GM12878 (cell line): ENCODE results near the gene ERP44. TPM values are rescaled to one million over a fixed set of nuclear protein-coding genes. Genes with fewer than 3 reads are reported as not detected.

ENCODE experiments used
- ATAC-seq: fragments of 200-7000 bp; cut with Tn5 transposase; 3 replicates; pipeline ENCODE4 v1.9.1; 2020; ENCODE audit warnings: mild to moderate bottlenecking, moderate library complexity
- BruUV-seq: library from RNA; stranded (reverse); fragments of 400-500 nt; replicated peaks from 2 replicates; lab custom pipeline; 2021; lab: Mats Ljungman, UMichigan
- CTCF ChIA-PET: fragments of 300-600 bp; sonication (Branson Sonifier 250); formaldehyde crosslinking; extraction: SDS; loops from one replicate; lab custom pipeline; 2021; ENCODE audit warnings: inconsistent platforms; lab: Yijun Ruan, JAX
- POLR2A ChIA-PET: fragments of 350-600 bp; formaldehyde crosslinking; extraction: SDS; loops from one replicate; lab custom pipeline; 2021; ENCODE audit warnings: inconsistent platforms; lab: Charles Lee
- RAD21 ChIA-PET: fragments of 300-600 bp; sonication (Branson Sonifier 250); formaldehyde crosslinking; loops from one replicate; lab custom pipeline; 2023; ENCODE audit warnings: antibody characterized with exemption; ENCODE audit not compliant: unreplicated experiment; lab: Charles Lee
- SMC1A ChIA-PET: fragments of 300-600 bp; sonication (Branson Sonifier 250); formaldehyde crosslinking; loops from one replicate; lab custom pipeline; 2023; ENCODE audit not compliant: unreplicated experiment, uncharacterized antibody; lab: Charles Lee
- DNase-seq: peaks from one replicate; pipeline ENCODE4 v3.0.0-alpha.2; 2011; ENCODE audit warnings: low read depth, low spot score
- FAIRE-seq: peaks from 3 replicates; lab custom pipeline; 2011; peaks lifted over from hg19 to GRCh38; lab: Jason Lieb, UNC
- H2AFZ ChIP-seq: 2 replicates; pipeline ENCODE4 v1.6.0; 2011; ENCODE audit warnings: low read depth, low read length, control low read depth; ENCODE audit not compliant: control insufficient read depth
- H3K27ac ChIP-seq: 2 replicates; pipeline ENCODE4 v1.5.1; 2011; ENCODE audit warnings: control low read depth; ENCODE audit not compliant: control insufficient read depth, insufficient read depth
- H3K27me3 ChIP-seq, 2 experiments: replicated peaks in 1 of 2; 2 replicates each; pipeline versions ENCODE4 v1.6.0 to v1.6.1; 2011; ENCODE audit warnings: low read length in 1 of 2; ENCODE audit not compliant: control insufficient read depth in 2 of 2, insufficient read depth in 2 of 2
- H3K36me3 ChIP-seq, 2 experiments: 2 replicates each; pipeline ENCODE4 v1.5.1; 2011; ENCODE audit warnings: low read length in 1 of 2; ENCODE audit not compliant: control insufficient read depth in 2 of 2, insufficient read depth in 2 of 2
- H3K4me1 ChIP-seq: 2 replicates; pipeline ENCODE4 v1.6.1; 2011; ENCODE audit warnings: mild to moderate bottlenecking, low read length, moderate library complexity, mixed read lengths; ENCODE audit not compliant: control insufficient read depth, insufficient read depth
- H3K4me2 ChIP-seq: 2 replicates; pipeline ENCODE4 v1.6.0; 2011; ENCODE audit warnings: control low read depth; ENCODE audit not compliant: control insufficient read depth, insufficient read depth
- H3K4me3 ChIP-seq: fragments of 200-600 bp; sonication (generic); 2 replicates; pipeline ENCODE4 v1.5.1; 2016
- H3K79me2 ChIP-seq: 2 replicates; pipeline ENCODE4 v1.6.0; 2011; ENCODE audit warnings: low read length; ENCODE audit not compliant: control insufficient read depth, insufficient read depth
- H3K9ac ChIP-seq: 2 replicates; pipeline ENCODE4 v1.8.0; 2011; ENCODE audit warnings: low read length, control low read depth, mixed read lengths; ENCODE audit not compliant: control insufficient read depth, insufficient read depth
- H3K9me3 ChIP-seq: replicated peaks from 3 replicates; pipeline ENCODE4 v1.5.1; 2011; ENCODE audit warnings: mild to moderate bottlenecking, low read length; ENCODE audit not compliant: control insufficient read depth, insufficient read depth
- H4K20me1 ChIP-seq: 2 replicates; pipeline ENCODE4 v1.6.0; 2011; ENCODE audit not compliant: control insufficient read depth, insufficient read depth
- ATF3 ChIP-seq: IDR thresholded peaks from 2 replicates; pipeline ENCODE4 v1.6.1; 2011; ENCODE audit warnings: low read depth, mild to moderate bottlenecking, low read length, moderate library complexity, borderline replicate concordance; ENCODE audit errors: extremely low read depth
- BHLHE40 ChIP-seq, 2 experiments: fragments of 450-650 bp in 1 of 2; IDR thresholded peaks; 2 replicates each; pipeline ENCODE4 v1.6.1; 2011 to 2017; ENCODE audit warnings: low read depth in 2 of 2, borderline replicate concordance in 1 of 2, improper control_type of control experiment in 1 of 2, low read length in 1 of 2, mild to moderate bottlenecking in 1 of 2
- CHD1 ChIP-seq: IDR thresholded peaks from 2 replicates; pipeline ENCODE4 v1.6.1; 2012; ENCODE audit warnings: low read depth, low read length, improper control_type of control experiment
- CREB1 ChIP-seq: IDR thresholded peaks from 2 replicates; pipeline ENCODE4 v1.6.1; 2012; ENCODE audit warnings: low read depth, mild to moderate bottlenecking, inconsistent platforms
- CTCF ChIP-seq, 3 experiments: IDR thresholded peaks in 2 of 3; conservative IDR thresholded peaks in 1 of 3; 2 replicates each; pipeline ENCODE4 v1.5.1; 2011; ENCODE audit warnings: low read depth in 3 of 3, low read length in 3 of 3, mild to moderate bottlenecking in 3 of 3, control low read depth in 2 of 3, moderate library complexity in 2 of 3, inconsistent platforms in 1 of 3, mixed read lengths in 1 of 3; ENCODE audit not compliant: control insufficient read depth in 2 of 3, insufficient read depth in 1 of 3; ENCODE audit errors: extremely low read depth in 1 of 3
- E2F8 ChIP-seq: fragments of 450-650 bp; IDR thresholded peaks from 2 replicates; pipeline ENCODE4 v1.6.1; 2018; ENCODE audit warnings: mild to moderate bottlenecking, low read depth, moderate library complexity; ENCODE audit not compliant: partially characterized antibody
- EP300 ChIP-seq, 2 experiments: fragments of 150-350 bp in 1 of 2; IDR thresholded peaks; 2 replicates each; pipeline ENCODE4 v1.6.1; 2011 to 2012; ENCODE audit warnings: low read depth in 2 of 2, low read length in 2 of 2, borderline replicate concordance in 1 of 2, improper control_type of control experiment in 1 of 2, inconsistent platforms in 1 of 2; ENCODE audit not compliant: control insufficient read depth in 1 of 2
- GATAD2B ChIP-seq: fragments of 450-650 bp; conservative IDR thresholded peaks from 2 replicates; pipeline ENCODE4 v1.6.1; 2017; ENCODE audit warnings: low read depth, mild to moderate bottlenecking, moderate library complexity
- IKZF2 ChIP-seq, 2 experiments: fragments of 450-650 bp; IDR thresholded peaks; 2 replicates each; pipeline ENCODE4 v1.6.1; 2017; ENCODE audit warnings: mild to moderate bottlenecking in 2 of 2, moderate library complexity in 2 of 2
- LARP7 ChIP-seq: fragments of 450-650 bp; IDR thresholded peaks from 2 replicates; pipeline ENCODE4 v1.6.1; 2017; ENCODE audit warnings: mild to moderate bottlenecking
- PKNOX1 ChIP-seq: fragments of 450-650 bp; IDR thresholded peaks from 2 replicates; pipeline ENCODE4 v1.6.1; 2016; ENCODE audit warnings: mild to moderate bottlenecking
- POLR2AphosphoS5 ChIP-seq: IDR thresholded peaks from 2 replicates; pipeline ENCODE4 v1.6.1; 2011; ENCODE audit warnings: mild to moderate bottlenecking, low read length, inconsistent platforms
- POU2F2 ChIP-seq: IDR thresholded peaks from 3 replicates; pipeline ENCODE4 v1.6.1; 2011; ENCODE audit warnings: low read depth, mild to moderate bottlenecking, low read length, borderline replicate concordance
- ZNF207 ChIP-seq: fragments of 450-650 bp; IDR thresholded peaks from 2 replicates; pipeline ENCODE4 v1.6.1; 2014; ENCODE audit warnings: antibody characterized with exemption, mild to moderate bottlenecking, borderline replicate concordance
- ZNF24 ChIP-seq: fragments of 450-650 bp; IDR thresholded peaks from 2 replicates; pipeline ENCODE4 v1.6.1; 2017; ENCODE audit warnings: antibody characterized with exemption, mild to moderate bottlenecking
- WGBS: methylation state at CpG from one replicate; pipeline ENCODE4 v1.1.6; 2016; ENCODE audit warnings: low lambda C conversion rate; ENCODE audit not compliant: insufficient replicate concordance, insufficient coverage; ENCODE audit errors: missing lambda C conversion rate; 5-methylcytosine and 5-hydroxymethylcytosine counted together
- in situ Hi-C: fragments of 300-500 bp; cut with MboI; formaldehyde crosslinking; loops from 9 replicates; pipeline ENCODE4 v1.14.3; 2018; ENCODE audit warnings: mixed read lengths
- intact Hi-C: fragments of 100-400 bp; cut with micrococcal nuclease; formaldehyde crosslinking; loops from one replicate; pipeline ENCODE4 v1.14.2; 2022; ENCODE audit not compliant: unreplicated experiment
- polyA plus RNA-seq, 11 experiments: library from polyadenylated mRNA; depleted of rRNA in 4 of 11; unstranded in 6 of 11; stranded (reverse) in 5 of 11; fragments of >200 nt; fragmentation: Nextera tagmentation in 4 of 11; fragmentation: Illumina TruSeq in 1 of 11; extraction: Ambion mirVana in 4 of 11; extraction: Trizol in 1 of 11; gene quantifications; 1 replicate in 1 of 11; 2 replicates in 10 of 11; pipeline versions ENCODE4 v1.2.1 to v1.2.3, GENCODE V29; 2011 to 2016; ENCODE audit warnings: inconsistent platforms in 2 of 11, missing spikeins in 2 of 11, low read depth in 1 of 11
- total RNA-seq, 4 experiments: library from RNA; depleted of rRNA in 3 of 4; stranded (reverse); fragments of >200 nt in 3 of 4; fragmentation: Illumina TruSeq in 1 of 4; extraction: Trizol in 1 of 4; gene quantifications; 2 replicates each; pipeline versions ENCODE4 v1.2.1 to v1.2.3, GENCODE V29; 2013 to 2021

Gene ERP44
- total and polyA plus RNA-seq, 10 of the 15 experiments (the other 5 are each of a cell fraction or from before 2014, with no cell fraction given): 11.5 to 52.4 (median 20.2) TPM

GRCh38 chr9:100098046-100098886, 534 bp downstream of the ERP44 start:
- intact Hi-C loops: loop anchor here (5.0 to 10.0 kb wide), 4 partner anchors 41 to 913 kb away; no protein-coding TSS in a partner anchor
- TSS peak; percentile 67 for BruUV-seq
- peaks cover 66% of the 10 kb centered on the region for H3K79me2 ChIP-seq
- DNase-seq: no peak
- H3K36me3 ChIP-seq: no peaks in the 10 kb centered on the region
- SMC1A ChIA-PET: interaction anchor here (0.6 to 5.0 kb wide), 5 partner anchors 13 to 817 kb away, joined by 3 to 63 read pairs (median 6); no protein-coding TSS in a partner anchor
- peak overlapping the region; percentile 98 for H3K9ac ChIP-seq
- ATAC-seq: peak; percentile 26
- RAD21 ChIA-PET: interaction anchor here (1.7 kb wide), 1 partner anchor 121 kb away, joined by 4 read pairs; no protein-coding TSS in a partner anchor
- no peaks in the 10 kb centered on the region for H4K20me1 ChIP-seq
- no peak for FAIRE-seq
- peak overlapping the region; percentile 80 for H3K4me2 ChIP-seq
- no peaks in the 10 kb centered on the region for H3K9me3 ChIP-seq
- in situ Hi-C loops: no loop called here
- CTCF ChIA-PET: interaction anchor here (1.1 to 6.4 kb wide), 3 partner anchors 13 to 274 kb away, joined by 3 to 35 read pairs (median 3); no protein-coding TSS in a partner anchor
- no peaks in the 10 kb centered on the region for H3K27me3 ChIP-seq
- H3K4me3 ChIP-seq: peak overlapping the region; percentile 99
- POLR2A ChIA-PET: interaction anchor here (0.5 to 1.3 kb wide), 5 partner anchors 14 to 67 kb away, joined by 3 to 5 read pairs (median 3); no protein-coding TSS in a partner anchor
- H2AFZ ChIP-seq: peak overlapping the region; percentile 92
- H3K27ac ChIP-seq: peak overlapping the region; percentile 92
- no peaks in the 10 kb centered on the region; the same call in none of the 2 replicates for H3K4me1 ChIP-seq
- under 1% methylated on average over 37 of the region's 37 CpGs for WGBS
- TF ChIP-seq EP300 (IDR thresholded peaks at IDR 0.05; ENCODE audit: borderline replicate concordance in 1 of 2, control insufficient read depth in 1 of 2, low read depth in 2 of 2, low read length in 2 of 2) (no peak), POU2F2 (peak; percentile 19; the same call in 1 of the 3 replicates), ATF3 (no peak), ZNF24 (0 out of 2 replicates have a peak, but pooled peaks have one; percentile 23), CTCF (IDR thresholded peaks at IDR 0.05 in 2 of 3, conservative IDR thresholded peaks at IDR 0.05 in 1 of 3; ENCODE audit: control insufficient read depth in 2 of 3, extremely low read depth in 1 of 3, insufficient read depth in 1 of 3, low read depth in 3 of 3, low read length in 3 of 3) (no peak), BHLHE40 (IDR thresholded peaks at IDR 0.05; ENCODE audit: borderline replicate concordance in 1 of 2, low read depth in 2 of 2, low read length in 1 of 2) (no peak), POLR2AphosphoS5 (no peak), GATAD2B (peak; percentile 55; the same call in 1 of the 2 replicates), PKNOX1 (no peak), CHD1 (no peak), IKZF2 (IDR thresholded peaks at IDR 0.05) (peak; percentile 55 to 61), ZNF207 (no peak), CREB1 (peak; percentile 53), E2F8 (no peak), LARP7 (peak; percentile 74)
